ENCODE results near the gene DTNBP1.

DTNBP1 gene

DNA sequence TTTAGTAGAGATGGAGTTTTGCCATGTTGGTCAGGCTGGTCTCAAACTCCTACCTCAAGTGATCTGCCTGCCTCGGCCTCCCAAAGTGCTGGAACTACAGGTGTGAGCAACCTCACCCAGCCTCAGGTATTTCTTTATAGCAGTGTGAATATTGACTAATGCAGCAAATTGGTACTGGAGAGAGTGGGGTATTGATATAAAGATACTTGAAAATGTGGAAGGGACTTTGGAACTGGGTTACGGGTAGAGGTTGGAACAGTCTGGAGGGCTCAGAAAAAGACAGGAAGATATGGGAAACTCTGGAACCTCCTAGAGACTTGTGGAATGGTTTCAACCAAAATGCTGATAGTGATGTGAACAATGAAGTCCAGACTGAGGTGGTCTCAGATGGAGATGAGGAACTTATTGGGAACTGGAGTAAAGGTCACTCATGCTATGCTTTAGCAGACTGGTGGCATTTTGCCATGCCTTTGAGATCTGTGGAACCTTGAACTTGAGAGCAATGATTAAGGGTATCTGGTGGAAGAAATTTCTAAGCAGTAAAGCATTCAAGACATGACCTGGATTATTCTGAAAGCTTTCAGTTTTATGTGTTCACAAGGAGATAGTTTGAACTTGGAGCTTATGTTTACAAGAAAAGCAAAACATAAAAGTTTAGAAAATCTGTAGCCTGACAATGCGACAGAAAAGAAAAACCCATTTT lies 127.2 kb downstream of the DTNBP1 start:
- no peak overlapping the region for H3K4me3 ChIP-seq (ENCODE audit: low read length)
- TF ChIP-seq, protein P1, sequence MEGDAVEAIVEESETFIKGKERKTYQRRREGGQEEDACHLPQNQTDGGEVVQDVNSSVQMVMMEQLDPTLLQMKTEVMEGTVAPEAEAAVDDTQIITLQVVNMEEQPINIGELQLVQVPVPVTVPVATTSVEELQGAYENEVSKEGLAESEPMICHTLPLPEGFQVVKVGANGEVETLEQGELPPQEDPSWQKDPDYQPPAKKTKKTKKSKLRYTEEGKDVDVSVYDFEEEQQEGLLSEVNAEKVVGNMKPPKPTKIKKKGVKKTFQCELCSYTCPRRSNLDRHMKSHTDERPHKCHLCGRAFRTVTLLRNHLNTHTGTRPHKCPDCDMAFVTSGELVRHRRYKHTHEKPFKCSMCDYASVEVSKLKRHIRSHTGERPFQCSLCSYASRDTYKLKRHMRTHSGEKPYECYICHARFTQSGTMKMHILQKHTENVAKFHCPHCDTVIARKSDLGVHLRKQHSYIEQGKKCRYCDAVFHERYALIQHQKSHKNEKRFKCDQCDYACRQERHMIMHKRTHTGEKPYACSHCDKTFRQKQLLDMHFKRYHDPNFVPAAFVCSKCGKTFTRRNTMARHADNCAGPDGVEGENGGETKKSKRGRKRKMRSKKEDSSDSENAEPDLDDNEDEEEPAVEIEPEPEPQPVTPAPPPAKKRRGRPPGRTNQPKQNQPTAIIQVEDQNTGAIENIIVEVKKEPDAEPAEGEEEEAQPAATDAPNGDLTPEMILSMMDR (conservative IDR thresholded peaks at IDR 0.05; ENCODE audit: low read length): no peak
- no peak for DNase-seq (ENCODE audit: low read depth)

GRCh38 chr6:15534974-15535373 lies 127.9 kb downstream of the DTNBP1 start:
- TF ChIP-seq, protein P1 (conservative IDR thresholded peaks at IDR 0.05; ENCODE audit: low read length): no peak
- no peak for DNase-seq (ENCODE audit: low read depth)
- no peak overlapping the region for H3K4me3 ChIP-seq (ENCODE audit: low read length)

DNA sequence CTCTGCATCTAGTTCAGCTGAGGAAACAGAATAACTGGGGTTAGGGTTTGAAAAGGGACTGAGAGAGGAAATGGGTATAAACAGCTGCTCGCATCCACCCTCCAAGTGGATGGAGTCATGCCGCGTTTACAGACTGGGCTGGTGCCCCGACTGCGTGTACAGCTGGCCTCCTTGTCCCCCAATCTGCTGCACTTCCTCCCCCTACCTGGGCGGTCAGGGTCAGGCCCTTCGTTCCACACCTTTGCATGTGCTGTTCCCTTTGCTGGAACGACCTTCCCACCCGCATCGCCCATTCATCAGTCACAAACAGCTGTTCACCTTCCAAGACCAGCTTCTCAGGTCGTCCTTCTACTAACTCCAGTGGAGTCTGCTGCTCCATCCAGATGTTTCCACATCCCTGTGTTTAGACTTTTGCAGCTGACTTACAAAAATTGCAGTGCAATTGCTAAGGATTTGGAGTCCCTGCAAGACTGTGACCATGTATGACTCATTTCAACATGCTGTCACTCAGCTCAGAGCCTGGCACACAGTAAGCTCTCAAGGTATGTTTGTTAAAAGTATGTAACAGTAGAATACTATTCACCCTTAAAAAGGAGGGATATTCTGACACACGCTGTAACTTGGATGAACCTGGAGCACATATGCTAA lies 129.3 kb downstream of the DTNBP1 start:
- no peak overlapping the region for H3K4me3 ChIP-seq (ENCODE audit: low read length)
- TF ChIP-seq, protein P1 (conservative IDR thresholded peaks at IDR 0.05; ENCODE audit: low read length): no peak
- DNase-seq (ENCODE audit: low read depth): no peak

DNA sequence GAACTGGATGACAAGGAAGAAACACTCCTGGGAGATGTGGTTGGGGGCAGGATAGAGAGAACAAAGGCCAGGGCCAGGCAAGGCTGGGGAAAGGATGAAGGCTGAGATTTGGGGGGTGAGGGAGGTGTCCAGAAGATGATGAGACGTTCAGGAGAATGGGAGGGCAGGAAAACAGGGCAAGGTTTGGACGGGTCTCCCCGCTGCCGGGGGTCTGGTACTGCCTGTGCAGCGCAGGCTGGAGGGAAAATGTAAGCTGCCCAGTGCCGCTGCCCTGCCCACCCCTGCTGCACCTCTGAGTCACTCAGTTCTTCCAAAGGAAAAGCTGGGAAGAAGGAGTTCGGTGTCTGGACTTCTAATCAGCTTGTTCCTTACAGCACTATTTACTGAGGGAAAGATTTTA lies 130.9 kb downstream of the DTNBP1 start:
- no peak overlapping the region for H3K4me3 ChIP-seq (ENCODE audit: low read length)
- no peak for DNase-seq (ENCODE audit: low read depth)
- TF ChIP-seq, protein P1 (conservative IDR thresholded peaks at IDR 0.05; ENCODE audit: low read length): no peak

DNA sequence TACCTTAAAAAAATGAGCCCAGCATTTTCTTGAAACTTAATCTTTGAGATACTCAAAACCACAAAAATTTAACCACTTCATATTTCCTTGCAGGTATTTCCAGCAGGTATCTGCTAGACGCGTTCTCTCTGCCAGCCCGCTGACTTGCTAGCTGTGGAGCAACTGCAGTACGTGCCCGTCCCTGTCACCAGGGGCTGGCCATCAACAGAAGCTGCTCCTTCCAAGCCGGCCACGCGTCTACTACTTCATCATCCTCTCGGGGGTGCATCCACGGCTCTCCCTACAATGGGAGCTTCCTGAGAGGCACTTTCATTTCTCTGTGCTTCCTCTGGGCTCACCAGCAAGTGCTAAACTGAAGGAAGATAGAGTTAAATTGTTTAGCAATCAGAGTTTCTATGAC lies 132.4 kb downstream of the DTNBP1 start:
- no peak for DNase-seq (ENCODE audit: low read depth)
- no peak overlapping the region for H3K4me3 ChIP-seq (ENCODE audit: low read length)
- TF ChIP-seq, protein P1 (conservative IDR thresholded peaks at IDR 0.05; ENCODE audit: low read length): no peak

- H3K4me3 ChIP-seq (ENCODE audit: low read length): no peak overlapping the region
- DNase-seq (ENCODE audit: low read depth): no peak
- TF ChIP-seq, protein P1 (conservative IDR thresholded peaks at IDR 0.05; ENCODE audit: low read length): no peak
Measured at GRCh38 chr6:15528870-15529269, 134.0 kb downstream of the DTNBP1 start.
